Neural cell (in vitro differentiated cells): ENCODE measurements around the gene FLRT3. TPM values are rescaled to one million over a fixed set of nuclear protein-coding genes. Genes with fewer than 3 reads are reported as not detected.

ENCODE experiments used
- H2AFZ ChIP-seq: fragments of 200-600, 300-800 bp; sonication (generic), shearing (Covaris generic); 2 replicates; pipeline ENCODE4 v1.6.0; 2014; ENCODE audit warnings: low read depth, mild to moderate bottlenecking, antibody characterized with exemption, low read length, moderate library complexity
- H3F3A ChIP-seq: fragments of 200-600 bp; shearing (Covaris generic); 2 replicates; pipeline ENCODE4 v1.6.1; 2016; ENCODE audit warnings: mild to moderate bottlenecking, moderate library complexity, mixed read lengths, antibody characterized with exemption, low read length; ENCODE audit not compliant: insufficient read depth, poor library complexity, severe bottlenecking
- H3K27ac ChIP-seq: fragments of 200-600, 300-800 bp; sonication (generic), shearing (Covaris generic); 2 replicates; pipeline ENCODE4 v1.5.1; 2014; ENCODE audit warnings: mild to moderate bottlenecking, low read length, moderate library complexity
- H3K27me3 ChIP-seq: fragments of 300-800, 200-600 bp; sonication (generic), shearing (Covaris generic); 2 replicates; pipeline ENCODE4 v1.6.0; 2014; ENCODE audit warnings: mild to moderate bottlenecking, low read depth, low read length, moderate library complexity; ENCODE audit not compliant: insufficient read depth
- H3K36me3 ChIP-seq: fragments of 300-800, 200-600 bp; sonication (generic), shearing (Covaris generic); 2 replicates; pipeline ENCODE4 v1.5.1; 2014; ENCODE audit warnings: mild to moderate bottlenecking, antibody characterized with exemption, low read length, moderate library complexity; ENCODE audit not compliant: insufficient read depth
- H3K4me2 ChIP-seq: fragments of 300-800, 200-600 bp; sonication (generic), shearing (Covaris generic); 2 replicates; pipeline ENCODE4 v1.6.0; 2014; ENCODE audit warnings: mild to moderate bottlenecking, low read length
- H3K4me3 ChIP-seq: fragments of 300-800, 200-600 bp; sonication (generic), shearing (Covaris generic); 2 replicates; pipeline ENCODE4 v1.5.1; 2014; ENCODE audit warnings: mild to moderate bottlenecking, low read length, moderate library complexity
- H3K79me2 ChIP-seq: fragments of 200-600 bp; shearing (Covaris generic); replicated peaks from 2 replicates; pipeline ENCODE4 v1.6.0; 2014; ENCODE audit warnings: mild to moderate bottlenecking, low read length, moderate library complexity; ENCODE audit not compliant: insufficient read depth
- H3K9ac ChIP-seq: fragments of 300-800, 200-600 bp; sonication (generic), shearing (Covaris generic); 2 replicates; pipeline ENCODE4 v1.6.1; 2016; ENCODE audit warnings: mild to moderate bottlenecking, low read length, mixed read lengths
- H3K9me2 ChIP-seq: fragments of 200-600 bp; shearing (Covaris generic); 2 replicates; pipeline ENCODE4 v1.6.1; 2016; ENCODE audit warnings: mild to moderate bottlenecking, low read length, mixed read lengths; ENCODE audit not compliant: insufficient read depth
- H3K9me3 ChIP-seq: fragments of 200-600, 300-800 bp; sonication (generic), shearing (Covaris generic); 2 replicates; pipeline ENCODE4 v1.6.1; 2016; ENCODE audit warnings: mild to moderate bottlenecking, mixed run types, low read length, moderate library complexity, mixed read lengths
- H4K20me1 ChIP-seq: fragments of 200-600 bp; shearing (Covaris generic); 2 replicates; pipeline ENCODE4 v1.6.1; 2016; ENCODE audit warnings: mild to moderate bottlenecking, mixed run types; ENCODE audit not compliant: insufficient read depth
- EP300 ChIP-seq: fragments of 450-650 bp; conservative IDR thresholded peaks from 2 replicates; pipeline ENCODE4 v1.6.1; 2014; ENCODE audit warnings: antibody characterized with exemption, mild to moderate bottlenecking, moderate library complexity; ENCODE audit not compliant: poor library complexity, severe bottlenecking
- EZH2 ChIP-seq: fragments of 200-600, 300-800 bp; shearing (Covaris generic), sonication (generic); IDR thresholded peaks from 2 replicates; pipeline ENCODE4 v1.6.1; 2014; ENCODE audit warnings: antibody characterized with exemption, low read length, borderline replicate concordance, mild to moderate bottlenecking; ENCODE audit not compliant: insufficient read depth, poor library complexity, severe bottlenecking
- MXI1 ChIP-seq: fragments of 450-650 bp; conservative IDR thresholded peaks from 2 replicates; pipeline ENCODE4 v1.6.1; 2014; ENCODE audit warnings: antibody characterized with exemption, mild to moderate bottlenecking; ENCODE audit not compliant: poor library complexity, severe bottlenecking
- POLR2AphosphoS5 ChIP-seq: IDR thresholded peaks from 2 replicates; pipeline ENCODE4 v1.6.1; 2012
- RAD21 ChIP-seq: fragments of 450-650 bp; conservative IDR thresholded peaks from 2 replicates; pipeline ENCODE4 v1.6.1; 2014; ENCODE audit warnings: antibody characterized with exemption, mild to moderate bottlenecking, moderate library complexity
- SMC3 ChIP-seq: fragments of 450-650 bp; conservative IDR thresholded peaks from 2 replicates; pipeline ENCODE4 v1.6.1; 2014; ENCODE audit warnings: antibody characterized with exemption, mild to moderate bottlenecking, moderate library complexity; ENCODE audit not compliant: poor library complexity
- TAF1 ChIP-seq: IDR thresholded peaks from 2 replicates; pipeline ENCODE4 v1.6.1; 2012; ENCODE audit warnings: low read depth
- polyA plus RNA-seq: library from polyadenylated mRNA; depleted of rRNA; stranded (reverse); fragments of >200 nt; gene quantifications from 2 replicates; pipeline ENCODE4 v1.2.3, GENCODE V29; 2014
- TF ChIP-seq, protein P1 (sequence below): fragments of 450-650 bp; IDR thresholded peaks from 2 replicates; pipeline ENCODE4 v1.5.1; 2014; ENCODE audit warnings: antibody characterized with exemption, mild to moderate bottlenecking, moderate library complexity; ENCODE audit not compliant: poor library complexity, severe bottlenecking
- TF ChIP-seq, protein P2 (sequence below): IDR thresholded peaks from 2 replicates; pipeline ENCODE4 v1.6.1; 2012; ENCODE audit warnings: borderline replicate concordance

The FLRT3 gene
- polyA plus RNA-seq, 1 donor from 2014 or later: 3.2 TPM

DNA sequence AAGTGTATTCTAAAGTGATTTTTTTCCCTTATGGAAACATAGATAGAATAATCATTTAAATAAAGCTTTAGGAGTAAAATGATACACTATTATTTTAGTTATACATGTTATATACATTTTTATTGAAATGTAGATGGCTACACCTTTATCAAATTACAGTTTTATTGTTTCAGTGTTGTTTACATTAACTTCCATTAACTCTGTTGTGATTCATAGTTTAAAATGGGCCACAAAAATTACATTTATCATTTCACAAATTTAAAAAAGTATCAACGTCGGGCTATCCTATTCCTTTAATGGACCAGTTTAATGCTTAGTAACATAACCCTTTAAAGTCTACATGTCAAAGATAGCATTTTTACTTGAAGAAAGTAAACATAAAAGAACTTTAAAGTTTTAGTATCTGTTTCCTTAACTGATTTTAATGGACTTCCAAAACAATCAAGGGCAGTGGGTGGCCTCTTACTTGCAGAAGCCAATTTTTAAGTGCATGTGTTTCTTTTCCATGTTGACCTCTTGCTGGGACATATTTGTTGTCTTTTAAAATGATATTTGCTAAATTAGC, 47.8 kb upstream of the FLRT3 start:
- Histone ChIP-seq H3K27ac (no peak overlapping the region), H3K9me3 (no peaks in the 10 kb centered on the region), H3K27me3 (no peaks in the 10 kb centered on the region), H3K36me3 (no peaks in the 10 kb centered on the region), H3K79me2 (no peaks in the 10 kb centered on the region), H3F3A (no peaks in the 10 kb centered on the region), H3K9ac (no peak overlapping the region), H3K4me3 (no peak overlapping the region), H4K20me1 (no peaks in the 10 kb centered on the region), H3K4me2 (no peak overlapping the region), H3K9me2 (no peaks in the 10 kb centered on the region), H2AFZ (no peak overlapping the region)
- TF ChIP-seq SMC3: no peak
- TF ChIP-seq POLR2AphosphoS5: no peak

DNA sequence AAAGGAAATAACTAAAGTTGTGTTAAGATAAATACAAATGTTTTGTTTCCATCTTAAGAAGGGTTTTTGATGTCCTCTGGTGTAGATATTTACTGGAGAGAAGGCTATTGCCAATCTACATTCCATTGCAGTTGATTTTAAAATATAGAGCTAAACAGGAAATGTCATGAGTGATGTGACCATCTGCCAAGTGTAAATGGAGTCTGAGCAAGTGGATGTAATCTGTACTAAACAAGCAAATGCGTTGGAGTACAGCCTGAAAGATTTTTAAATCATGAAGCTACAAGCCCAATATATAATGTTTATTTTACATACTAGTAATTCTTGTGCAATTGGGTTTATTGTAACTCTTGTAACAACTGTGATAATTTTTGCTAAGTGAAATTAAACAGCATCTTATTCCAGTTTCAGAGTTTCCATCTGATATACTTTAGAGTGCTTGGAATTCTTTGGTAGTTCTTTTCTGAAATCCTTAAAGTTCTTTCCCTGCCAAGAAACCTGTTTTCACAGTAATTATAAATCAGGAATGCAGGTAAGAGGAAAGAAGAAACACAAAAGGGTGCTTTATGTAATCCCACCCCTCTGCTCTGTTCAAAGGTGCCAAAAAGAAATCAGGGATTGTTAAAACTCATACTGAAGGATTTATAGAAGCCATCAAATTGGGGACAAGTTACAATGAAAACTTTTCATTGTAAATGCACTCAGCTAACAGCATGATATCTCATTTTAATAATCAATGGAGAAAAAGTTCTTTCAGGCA, 47.2 kb upstream of the FLRT3 start:
- no peaks in the 10 kb centered on the region for H4K20me1 ChIP-seq

More for the DNA sequence above, 47.2 kb upstream of the FLRT3 start:
- Histone ChIP-seq H3K36me3 (no peaks in the 10 kb centered on the region), H3K9me3 (no peaks in the 10 kb centered on the region), H3K9me2 (no peaks in the 10 kb centered on the region), H3K27ac (no peak overlapping the region), H3F3A (no peaks in the 10 kb centered on the region), H3K4me3 (no peak overlapping the region), H3K79me2 (no peaks in the 10 kb centered on the region), H3K27me3 (no peaks in the 10 kb centered on the region), H2AFZ (no peak overlapping the region), H3K4me2 (no peak overlapping the region), H3K9ac (no peak overlapping the region)
- TF ChIP-seq MXI1 (no peak), RAD21 (no peak), SMC3 (no peak), TAF1 (no peak), EP300 (no peak), EZH2 (no peak), POLR2AphosphoS5 (no peak)
- TF ChIP-seq, protein P1, sequence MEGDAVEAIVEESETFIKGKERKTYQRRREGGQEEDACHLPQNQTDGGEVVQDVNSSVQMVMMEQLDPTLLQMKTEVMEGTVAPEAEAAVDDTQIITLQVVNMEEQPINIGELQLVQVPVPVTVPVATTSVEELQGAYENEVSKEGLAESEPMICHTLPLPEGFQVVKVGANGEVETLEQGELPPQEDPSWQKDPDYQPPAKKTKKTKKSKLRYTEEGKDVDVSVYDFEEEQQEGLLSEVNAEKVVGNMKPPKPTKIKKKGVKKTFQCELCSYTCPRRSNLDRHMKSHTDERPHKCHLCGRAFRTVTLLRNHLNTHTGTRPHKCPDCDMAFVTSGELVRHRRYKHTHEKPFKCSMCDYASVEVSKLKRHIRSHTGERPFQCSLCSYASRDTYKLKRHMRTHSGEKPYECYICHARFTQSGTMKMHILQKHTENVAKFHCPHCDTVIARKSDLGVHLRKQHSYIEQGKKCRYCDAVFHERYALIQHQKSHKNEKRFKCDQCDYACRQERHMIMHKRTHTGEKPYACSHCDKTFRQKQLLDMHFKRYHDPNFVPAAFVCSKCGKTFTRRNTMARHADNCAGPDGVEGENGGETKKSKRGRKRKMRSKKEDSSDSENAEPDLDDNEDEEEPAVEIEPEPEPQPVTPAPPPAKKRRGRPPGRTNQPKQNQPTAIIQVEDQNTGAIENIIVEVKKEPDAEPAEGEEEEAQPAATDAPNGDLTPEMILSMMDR: no peak
- TF ChIP-seq, protein P2, sequence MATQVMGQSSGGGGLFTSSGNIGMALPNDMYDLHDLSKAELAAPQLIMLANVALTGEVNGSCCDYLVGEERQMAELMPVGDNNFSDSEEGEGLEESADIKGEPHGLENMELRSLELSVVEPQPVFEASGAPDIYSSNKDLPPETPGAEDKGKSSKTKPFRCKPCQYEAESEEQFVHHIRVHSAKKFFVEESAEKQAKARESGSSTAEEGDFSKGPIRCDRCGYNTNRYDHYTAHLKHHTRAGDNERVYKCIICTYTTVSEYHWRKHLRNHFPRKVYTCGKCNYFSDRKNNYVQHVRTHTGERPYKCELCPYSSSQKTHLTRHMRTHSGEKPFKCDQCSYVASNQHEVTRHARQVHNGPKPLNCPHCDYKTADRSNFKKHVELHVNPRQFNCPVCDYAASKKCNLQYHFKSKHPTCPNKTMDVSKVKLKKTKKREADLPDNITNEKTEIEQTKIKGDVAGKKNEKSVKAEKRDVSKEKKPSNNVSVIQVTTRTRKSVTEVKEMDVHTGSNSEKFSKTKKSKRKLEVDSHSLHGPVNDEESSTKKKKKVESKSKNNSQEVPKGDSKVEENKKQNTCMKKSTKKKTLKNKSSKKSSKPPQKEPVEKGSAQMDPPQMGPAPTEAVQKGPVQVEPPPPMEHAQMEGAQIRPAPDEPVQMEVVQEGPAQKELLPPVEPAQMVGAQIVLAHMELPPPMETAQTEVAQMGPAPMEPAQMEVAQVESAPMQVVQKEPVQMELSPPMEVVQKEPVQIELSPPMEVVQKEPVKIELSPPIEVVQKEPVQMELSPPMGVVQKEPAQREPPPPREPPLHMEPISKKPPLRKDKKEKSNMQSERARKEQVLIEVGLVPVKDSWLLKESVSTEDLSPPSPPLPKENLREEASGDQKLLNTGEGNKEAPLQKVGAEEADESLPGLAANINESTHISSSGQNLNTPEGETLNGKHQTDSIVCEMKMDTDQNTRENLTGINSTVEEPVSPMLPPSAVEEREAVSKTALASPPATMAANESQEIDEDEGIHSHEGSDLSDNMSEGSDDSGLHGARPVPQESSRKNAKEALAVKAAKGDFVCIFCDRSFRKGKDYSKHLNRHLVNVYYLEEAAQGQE: no peak
